Panc1 (cell line): Measurements from ENCODE around the gene INSYN2B.

ENCODE experiments used
- CTCF ChIP-seq: fragments of 450-650 bp; IDR thresholded peaks from 2 replicates; pipeline ENCODE4 v1.5.1; 2017; ENCODE audit warnings: mild to moderate bottlenecking
- POLR2AphosphoS5 ChIP-seq: IDR thresholded peaks from 2 replicates; pipeline ENCODE4 v1.6.1; 2012; ENCODE audit warnings: mild to moderate bottlenecking, low read depth, low read length, moderate library complexity
- REST ChIP-seq, 2 experiments: IDR thresholded peaks; 2 replicates each; pipeline ENCODE4 v1.6.1; 2011 to 2012; ENCODE audit warnings: low read depth in 2 of 2, control low read depth in 1 of 2, low read length in 1 of 2, mild to moderate bottlenecking in 1 of 2, moderate library complexity in 1 of 2; ENCODE audit not compliant: insufficient read depth in 1 of 2

GRCh38 chr5:169979871-169980270, 424 bp downstream of the INSYN2B start:
- no peak for TF ChIP-seq POLR2AphosphoS5
- no peak for TF ChIP-seq CTCF
- no peak for TF ChIP-seq REST (IDR thresholded peaks at IDR 0.05; ENCODE audit: insufficient read depth in 1 of 2, low read depth in 2 of 2, low read length in 1 of 2)
